Kidney glomerular epithelial cell (primary cell): ENCODE measurements around the gene PRDM4.

Experiments
- DNase-seq: peaks from one replicate; lab custom pipeline; 2025; lab: John Stamatoyannopoulos, UW

The PRDM4 gene

DNA sequence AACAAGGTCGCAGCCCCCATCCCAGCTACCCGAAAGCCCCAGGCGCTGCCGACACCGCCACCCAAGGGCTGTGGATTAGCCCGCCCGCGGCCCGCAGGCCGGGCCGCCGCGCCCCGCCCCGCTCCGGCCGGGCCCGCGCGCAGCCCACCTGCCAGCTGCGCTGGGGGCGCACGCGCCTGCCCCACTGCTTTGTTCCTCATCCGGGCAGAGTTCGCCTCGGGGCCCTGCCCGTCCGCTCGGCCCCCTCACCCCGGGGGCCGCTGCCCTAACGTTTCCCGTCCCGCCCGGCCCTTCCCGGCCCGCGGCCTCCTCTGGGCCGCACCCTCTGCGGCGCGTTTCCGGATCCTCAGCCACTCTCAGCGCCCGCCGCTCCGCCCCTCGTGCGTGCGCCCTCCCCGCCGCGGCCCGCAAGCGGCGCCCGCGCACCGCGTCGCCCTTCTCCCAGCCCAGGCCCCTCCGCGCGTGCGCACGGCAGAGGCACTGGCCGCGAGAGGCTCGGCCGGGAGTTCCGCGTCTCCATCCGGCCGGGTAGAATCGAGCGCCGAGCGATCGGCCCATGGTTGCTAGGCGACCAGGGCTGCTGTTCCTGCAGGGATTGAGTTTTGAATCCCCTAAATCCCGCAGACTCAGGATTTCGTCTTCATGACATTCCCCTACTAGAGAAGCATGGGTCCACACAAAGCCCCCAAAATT is at the start of gene PRDM4:
Gene PRDM4, minus strand, starts transcription at position 329 of the 693 bp plus-strand sequence. CDS start 622 bp downstream, outside the sequence.
- DNase-seq = peak; percentile 93

DNA sequence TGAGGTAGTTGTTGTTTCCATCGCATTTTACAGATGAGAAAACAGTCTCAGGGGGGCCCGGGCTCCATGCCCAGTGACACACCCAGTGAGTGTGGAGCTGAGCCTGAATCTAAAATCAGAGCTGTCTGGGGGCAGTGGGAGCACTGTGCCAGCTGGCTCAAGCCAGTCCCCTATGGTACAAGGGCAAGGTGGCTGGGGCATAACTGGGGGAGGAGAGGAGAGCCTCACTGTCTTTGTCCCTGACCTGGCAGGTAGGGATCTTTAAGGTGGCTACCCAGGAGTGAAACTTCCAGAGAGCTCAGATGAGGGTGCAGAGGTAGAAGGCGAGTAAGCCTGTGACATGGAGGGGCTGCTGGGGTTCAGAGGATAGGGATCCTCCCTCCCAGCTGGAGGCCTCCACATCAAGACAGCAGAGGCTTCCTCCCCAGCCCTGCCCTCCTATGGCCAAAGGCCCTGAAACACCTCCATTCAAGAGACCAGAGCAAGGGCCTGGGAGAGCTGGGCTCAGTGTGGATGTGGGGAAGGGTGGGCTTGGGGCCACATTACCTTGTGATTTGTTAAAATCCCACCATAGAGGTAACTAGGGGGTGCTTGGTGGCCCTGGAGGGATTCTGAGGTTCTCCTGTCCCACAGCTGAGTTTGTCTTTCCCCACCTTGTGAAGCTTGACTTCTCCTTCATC is 46.7 kb upstream of the PRDM4 start:
- DNase-seq = no peak

DNA sequence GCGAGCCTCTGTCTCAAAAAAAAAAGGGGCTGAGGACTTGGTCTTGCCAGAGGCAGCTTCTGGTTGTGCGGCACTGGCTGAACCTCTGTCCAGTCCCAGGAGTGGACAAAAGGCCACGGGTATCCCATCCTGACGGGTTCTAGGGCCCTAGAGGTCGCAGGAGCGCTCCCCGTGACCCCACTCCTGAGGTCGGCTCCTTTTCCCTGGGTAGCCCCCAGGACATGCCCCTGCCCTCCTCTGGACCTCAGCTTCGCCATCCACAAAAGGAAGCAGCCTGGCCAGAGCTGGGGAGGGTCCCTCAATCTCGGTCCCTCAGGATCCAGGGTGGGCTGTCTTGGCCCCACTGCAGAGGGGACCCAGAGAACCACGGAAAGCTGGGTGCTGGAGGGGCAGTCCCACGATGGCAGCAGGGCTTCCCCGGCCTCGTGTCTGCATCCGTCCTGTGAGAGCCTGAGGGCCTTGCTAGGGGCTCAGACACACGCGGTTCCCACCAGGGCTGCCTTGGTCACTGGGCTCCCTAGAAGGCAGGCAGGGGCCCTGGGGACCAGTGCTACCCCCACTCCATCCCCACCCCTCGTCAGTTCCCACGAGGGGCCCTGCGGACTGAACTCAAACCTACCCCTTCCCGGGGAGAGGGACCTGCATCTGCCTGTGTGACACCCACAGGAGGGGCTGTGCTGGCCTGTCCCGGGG is 44.7 kb upstream of the PRDM4 start:
- DNase-seq = no peak

DNA sequence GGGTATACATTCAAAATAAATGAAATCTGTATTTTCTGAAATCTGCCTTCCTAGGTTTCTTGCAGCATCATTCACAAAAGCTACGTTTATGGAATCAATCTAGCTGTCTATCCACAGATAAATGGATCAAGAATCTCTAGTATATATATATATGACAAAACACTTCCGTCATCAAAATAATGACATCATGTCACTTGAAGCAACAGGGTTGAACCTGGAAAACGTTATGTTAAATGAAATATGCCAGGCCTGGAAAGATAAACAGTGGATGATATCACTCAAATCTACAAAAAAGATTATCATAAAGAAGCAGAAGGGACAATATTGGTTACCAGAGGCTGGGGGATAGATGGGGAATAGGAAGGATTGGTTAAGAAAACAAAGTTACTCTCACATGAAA is 42.2 kb upstream of the PRDM4 start:
- DNase-seq = no peak

DNA sequence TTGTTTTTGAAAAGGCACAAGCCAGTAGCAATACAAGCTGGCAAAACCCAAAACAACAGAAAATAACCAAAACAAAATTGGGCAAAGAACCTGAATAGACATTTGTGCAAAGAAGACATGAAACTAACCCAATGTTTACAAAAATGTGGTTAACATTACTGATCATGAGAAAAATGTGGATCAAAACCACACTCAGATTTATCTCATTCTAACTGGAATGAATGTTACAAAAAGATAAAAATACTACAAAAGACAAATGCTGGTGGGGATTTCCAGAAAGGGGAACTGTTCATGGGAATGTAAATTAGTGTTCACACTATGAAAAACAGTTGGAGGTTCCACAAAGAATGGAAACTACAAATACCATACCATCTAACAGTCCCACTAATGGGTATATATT is 40.2 kb upstream of the PRDM4 start:
- DNase-seq = no peak

DNA sequence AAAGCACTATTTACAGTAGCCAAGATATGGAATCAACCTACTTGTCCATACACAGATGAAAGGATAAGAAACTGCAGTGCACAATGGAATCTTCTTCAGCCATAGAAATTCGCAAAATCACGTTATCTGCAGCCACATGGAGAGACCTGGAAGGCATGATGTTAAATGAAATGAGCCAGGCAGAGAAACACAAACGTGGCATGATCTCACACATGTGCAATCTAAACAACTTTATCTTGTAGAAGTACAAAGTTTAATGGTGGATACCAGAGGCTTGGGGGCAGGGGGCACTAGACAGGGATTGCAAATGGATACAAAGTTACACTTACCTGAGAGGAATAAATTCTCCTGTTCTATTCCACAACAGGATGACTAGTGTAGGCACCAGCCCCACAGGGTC is 37.6 kb upstream of the PRDM4 start:
- DNase-seq = no peak

- peak; percentile 23 for DNase-seq
Observed at GRCh38 chr12:107794451-107794850, 33.5 kb upstream of the PRDM4 start.

- no peak for DNase-seq
Observed at GRCh38 chr12:107791465-107792089, 30.6 kb upstream of the PRDM4 start.

DNA sequence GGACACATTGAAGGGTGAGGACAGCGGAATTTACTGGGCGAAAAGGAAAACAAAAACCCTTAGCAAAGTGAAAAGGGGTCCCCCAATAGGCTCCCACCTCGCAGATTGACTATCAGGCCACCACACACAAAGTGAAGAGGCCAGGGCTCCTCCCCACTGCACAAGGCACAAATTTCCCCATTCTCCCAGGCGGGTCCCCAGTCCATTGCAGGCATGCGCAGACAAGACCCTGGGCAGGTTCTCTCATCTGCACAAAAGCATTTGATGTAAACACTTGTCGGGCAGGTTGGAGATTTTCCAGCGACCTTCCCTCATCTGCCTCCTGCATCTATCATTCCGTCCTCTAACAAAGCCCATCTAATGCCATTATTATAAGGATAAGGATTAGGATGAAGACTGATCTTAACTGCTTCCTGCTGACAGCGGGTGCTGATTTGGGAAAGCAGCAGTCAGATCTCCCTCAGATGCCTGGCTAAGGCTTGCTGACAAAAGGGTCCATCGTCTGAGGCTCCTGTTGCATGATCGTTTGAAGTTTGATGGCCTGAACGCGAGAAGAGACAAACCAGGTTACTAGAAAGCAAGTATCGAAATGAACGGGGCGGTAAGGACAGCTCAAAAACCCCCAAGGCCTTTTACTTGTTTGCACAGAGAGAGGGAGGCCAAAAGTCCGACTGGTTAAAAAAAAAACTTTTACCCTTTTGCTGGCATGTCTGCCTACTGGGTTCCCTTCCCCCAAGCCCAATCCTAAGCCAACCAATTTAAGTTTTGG is 27.9 kb upstream of the PRDM4 start:
- no peak for DNase-seq

DNA sequence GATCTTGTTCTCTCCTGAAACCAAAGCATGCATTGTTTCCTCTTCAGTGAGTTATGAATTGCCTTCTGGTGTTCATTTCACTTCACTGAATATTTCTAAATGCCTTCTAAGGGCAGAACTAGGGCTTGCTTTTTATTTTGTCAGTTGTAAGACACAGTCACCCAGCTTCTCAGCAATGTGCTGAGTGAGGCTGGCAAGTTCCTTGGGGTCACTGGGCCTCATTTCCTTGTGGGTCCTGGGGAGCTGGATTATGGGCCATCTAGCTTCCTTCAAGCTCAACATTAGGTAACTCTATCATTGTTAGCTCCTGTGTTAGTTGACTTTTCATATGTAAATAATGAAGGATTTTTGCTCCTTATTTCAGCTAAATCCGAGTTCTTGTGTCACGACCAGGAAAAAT is 27.3 kb upstream of the PRDM4 start:
- DNase-seq = no peak

- no peak for DNase-seq
Observed at GRCh38 chr12:107783406-107784376, 22.8 kb upstream of the PRDM4 start.

GRCh38 chr12:107782067-107782466 is 21.1 kb upstream of the PRDM4 start:
- DNase-seq = no peak

DNA sequence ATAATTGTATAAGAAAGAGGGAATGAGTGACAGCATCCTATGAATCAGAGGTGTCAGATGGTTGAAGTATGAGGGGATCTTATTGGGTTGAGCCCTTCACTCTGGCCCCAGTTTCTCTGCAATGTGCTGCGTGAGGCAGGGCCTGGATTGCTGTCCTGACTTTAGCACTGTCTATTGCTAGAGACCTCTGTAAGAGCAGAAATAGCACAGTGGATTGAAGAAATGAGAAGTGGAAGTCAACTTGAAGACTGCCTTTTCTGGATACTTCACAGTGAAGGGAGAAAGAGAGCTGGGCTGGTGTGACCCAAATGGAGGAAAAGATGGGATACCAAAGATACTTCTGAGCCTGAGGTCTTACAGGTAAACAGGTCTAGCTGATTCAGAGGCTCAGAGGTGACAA is 19.4 kb upstream of the PRDM4 start:
- no peak for DNase-seq

GRCh38 chr12:107779077-107779831 is 18.3 kb upstream of the PRDM4 start:
- no peak for DNase-seq

DNA sequence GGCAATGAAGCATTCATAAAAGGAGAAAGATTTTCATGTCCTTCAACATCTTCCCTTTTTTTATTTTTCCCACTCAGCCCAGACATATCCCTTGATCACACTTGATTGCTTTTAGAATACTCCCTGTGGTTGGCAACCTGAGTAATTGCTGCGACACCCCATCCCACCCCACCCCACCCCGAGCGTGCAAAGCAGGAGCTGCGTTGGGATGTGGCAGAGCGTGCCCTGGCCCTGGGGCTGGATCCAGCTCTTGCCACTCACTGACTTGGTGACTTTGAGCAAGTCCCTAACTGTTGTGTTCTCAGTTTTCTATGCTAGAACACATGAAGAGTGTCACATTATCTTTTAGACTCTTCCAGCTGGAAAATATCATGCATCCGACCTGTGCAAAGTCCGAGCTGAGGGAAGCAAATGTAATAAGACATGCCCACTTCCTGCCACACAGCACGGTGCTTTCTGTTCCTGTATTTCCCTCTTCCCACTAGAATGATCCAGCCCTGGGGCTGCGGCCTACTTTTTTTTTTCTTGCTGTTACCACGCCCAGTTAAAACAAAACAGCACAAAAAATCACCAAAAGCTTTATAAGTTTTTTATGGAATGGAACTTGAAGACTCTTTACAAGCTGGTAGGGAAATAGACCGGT is 17.6 kb upstream of the PRDM4 start:
- no peak for DNase-seq

DNA sequence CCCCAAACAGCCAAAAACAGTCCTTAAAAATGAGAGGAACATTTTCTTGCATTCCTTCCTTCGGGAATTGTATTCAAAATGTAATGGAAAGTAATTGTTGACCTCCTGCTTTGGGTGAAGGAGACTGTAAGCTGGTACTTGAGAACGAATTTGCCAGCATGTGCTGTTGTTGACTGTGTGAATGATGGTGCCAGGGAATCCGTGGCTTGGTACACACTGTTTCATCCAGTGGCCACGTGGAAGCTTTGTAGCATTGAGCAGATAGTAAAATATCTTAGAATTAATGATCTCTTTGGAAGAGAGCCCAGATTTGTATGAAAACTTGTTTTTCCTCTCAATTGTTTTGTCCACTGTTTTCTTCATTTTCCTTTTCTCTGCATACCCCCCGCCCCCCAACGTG is 15.2 kb upstream of the PRDM4 start:
- no peak for DNase-seq

DNA sequence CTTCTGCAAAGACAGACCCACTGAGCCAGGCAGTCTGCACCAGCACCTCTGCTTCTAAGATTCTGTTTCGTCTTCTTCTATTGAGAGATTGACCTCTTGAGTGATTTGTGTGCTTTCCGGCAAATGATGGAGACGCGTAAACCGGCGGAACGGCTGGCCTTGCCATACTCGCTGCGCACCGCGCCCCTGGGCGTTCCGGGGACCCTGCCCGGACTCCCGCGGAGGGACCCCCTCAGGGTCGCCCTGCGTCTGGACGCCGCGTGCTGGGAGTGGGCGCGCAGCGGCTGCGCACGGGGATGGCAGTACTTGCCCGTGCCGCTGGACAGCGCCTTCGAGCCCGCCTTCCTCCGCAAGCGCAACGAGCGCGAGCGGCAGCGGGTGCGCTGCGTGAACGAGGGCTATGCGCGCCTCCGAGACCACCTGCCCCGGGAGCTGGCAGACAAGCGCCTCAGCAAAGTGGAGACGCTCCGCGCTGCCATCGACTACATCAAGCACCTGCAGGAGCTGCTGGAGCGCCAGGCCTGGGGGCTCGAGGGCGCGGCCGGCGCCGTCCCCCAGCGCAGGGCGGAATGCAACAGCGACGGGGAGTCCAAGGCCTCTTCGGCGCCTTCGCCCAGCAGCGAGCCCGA is 14.3 kb upstream of the PRDM4 start:
- DNase-seq = no peak

DNA sequence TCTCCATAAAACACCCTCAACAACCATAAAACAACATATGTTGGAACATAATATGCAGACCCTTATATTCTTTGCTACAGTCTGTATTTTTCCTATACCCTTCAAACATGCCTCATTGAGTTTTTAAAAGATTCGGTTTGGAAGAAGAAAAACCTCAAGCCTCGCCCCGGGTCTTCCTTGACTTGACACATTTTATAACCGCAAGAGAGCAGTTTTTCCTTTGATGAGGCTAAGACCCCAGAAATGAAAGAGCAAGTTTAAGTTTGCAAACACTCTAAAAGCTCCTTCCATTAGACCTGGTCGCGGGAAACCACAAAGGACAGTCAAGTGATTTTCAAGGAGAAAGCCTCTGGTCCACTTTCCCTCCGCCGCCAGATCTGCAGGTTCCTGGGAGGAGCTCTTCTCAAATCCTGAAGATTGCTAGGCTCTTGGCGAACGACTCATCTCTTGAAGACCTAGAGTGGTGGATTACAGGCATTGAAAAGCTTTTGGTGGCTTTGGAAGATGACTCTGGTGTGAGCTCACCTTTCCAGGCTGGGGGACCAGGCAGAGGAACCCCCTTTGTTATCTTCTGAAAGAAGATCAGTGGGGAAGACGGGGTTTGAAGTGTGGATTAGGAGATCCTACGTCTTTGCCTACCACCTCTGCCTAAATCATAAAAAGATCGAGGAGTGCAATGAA is 13.6 kb upstream of the PRDM4 start, which contains the start of gene ASCL4:
Gene ASCL4, plus strand, starts transcription at position 356 of the 681 bp plus-strand sequence. CDS start 515 bp downstream, outside the sequence.
- DNase-seq = no peak
